Measurements from ENCODE around the gene CPB2. TPM values are rescaled to one million over a fixed set of nuclear protein-coding genes. Genes with fewer than 3 reads are reported as not detected.

Gene CPB2
- total RNA-seq, 1 donor from 2014 or later: not detected

- intact Hi-C loops (cut with micrococcal nuclease): loop anchor here (2.0 to 5.0 kb wide), 2 partner anchors 33 to 615 kb away; no protein-coding TSS in a partner anchor
Measured at GRCh38 chr13:46127358-46128023, 22.7 kb upstream of the CPB2 start.

GRCh38 chr13:46126552-46127357, 21.9 kb upstream of the CPB2 start:
- intact Hi-C loops (cut with micrococcal nuclease): loop anchor here (1.0 to 5.0 kb wide), 8 partner anchors 34 to 614 kb away; partner anchors contain the start of gene ZC3H13

GRCh38 chr13:46126056-46126455, 21.2 kb upstream of the CPB2 start:
- intact Hi-C loops (cut with micrococcal nuclease): loop anchor here (1.0 to 5.0 kb wide), 8 partner anchors 35 to 614 kb away; partner anchors contain the start of gene ZC3H13

GRCh38 chr13:46124967-46125933, 20.4 kb upstream of the CPB2 start:
- intact Hi-C loops (cut with micrococcal nuclease): loop anchor here (5.0 kb wide), 1 partner anchor 613 kb away; no protein-coding TSS in a partner anchor

- intact Hi-C loops (cut with micrococcal nuclease): no loop called here
Measured at GRCh38 chr13:46124531-46124966, 19.7 kb upstream of the CPB2 start.

GRCh38 chr13:46122304-46122703, 17.5 kb upstream of the CPB2 start:
- intact Hi-C loops (cut with micrococcal nuclease): no loop called here

- intact Hi-C loops (cut with micrococcal nuclease): no loop called here
Measured at GRCh38 chr13:46121597-46122163, 16.8 kb upstream of the CPB2 start.

- intact Hi-C loops (cut with micrococcal nuclease): no loop called here
Measured at GRCh38 chr13:46121033-46121432, 16.2 kb upstream of the CPB2 start.

GRCh38 chr13:46119883-46120614, 15.2 kb upstream of the CPB2 start:
- intact Hi-C loops (cut with micrococcal nuclease): no loop called here

- intact Hi-C loops (cut with micrococcal nuclease): no loop called here
Measured at GRCh38 chr13:46116653-46117502, 12.0 kb upstream of the CPB2 start.

- intact Hi-C loops (cut with micrococcal nuclease): no loop called here
Measured at GRCh38 chr13:46114613-46115012, 9.8 kb upstream of the CPB2 start.

- intact Hi-C loops (cut with micrococcal nuclease): no loop called here
Measured at GRCh38 chr13:46113596-46113995, 8.8 kb upstream of the CPB2 start.

GRCh38 chr13:46111151-46111550, 6.3 kb upstream of the CPB2 start:
- intact Hi-C loops (cut with micrococcal nuclease): no loop called here

GRCh38 chr13:46109451-46109850, 4.6 kb upstream of the CPB2 start:
- intact Hi-C loops (cut with micrococcal nuclease): no loop called here

GRCh38 chr13:46106839-46107371, 2.1 kb upstream of the CPB2 start:
- intact Hi-C loops (cut with micrococcal nuclease): no loop called here

- intact Hi-C loops (cut with micrococcal nuclease): no loop called here
Measured at GRCh38 chr13:46103037-46103436, 1.8 kb downstream of the CPB2 start.

- intact Hi-C loops (cut with micrococcal nuclease): no loop called here
Measured at GRCh38 chr13:46102255-46102605, 2.6 kb downstream of the CPB2 start.

GRCh38 chr13:46101484-46102254, 3.2 kb downstream of the CPB2 start:
- intact Hi-C loops (cut with micrococcal nuclease): no loop called here

Measured in T-helper 1 cell treated with Interleukin-12 subunit alpha and Interleukin-12 subunit beta and Interleukin-4 antibody, amounts not matched to agents 30 ng/mL and 1 ng/mL, for 36 hours (primary cell).